Ovary (tissue), 3 donors: Measurements from ENCODE around the gene ARHGEF26.

ENCODE experiments used
- POLR2A ChIP-seq: fragments of 450-650 bp; IDR thresholded peaks from one replicate; pipeline ENCODE4 v1.6.1; 2017; ENCODE audit warnings: antibody characterized with exemption, mild to moderate bottlenecking, moderate library complexity
- TF ChIP-seq, protein P1 (sequence below), 3 donors: fragments of 450-650 bp in 2 of 3; fragments of 200-600 bp in 1 of 3; IDR thresholded peaks; one replicate each; pipeline versions ENCODE4 v1.5.1 to v1.8.0; 2016 to 2022; ENCODE audit warnings: antibody characterized with exemption in 3 of 3, mild to moderate bottlenecking in 1 of 3
- donor health status: DM: no; HTN: no; CAD: no.

DNA sequence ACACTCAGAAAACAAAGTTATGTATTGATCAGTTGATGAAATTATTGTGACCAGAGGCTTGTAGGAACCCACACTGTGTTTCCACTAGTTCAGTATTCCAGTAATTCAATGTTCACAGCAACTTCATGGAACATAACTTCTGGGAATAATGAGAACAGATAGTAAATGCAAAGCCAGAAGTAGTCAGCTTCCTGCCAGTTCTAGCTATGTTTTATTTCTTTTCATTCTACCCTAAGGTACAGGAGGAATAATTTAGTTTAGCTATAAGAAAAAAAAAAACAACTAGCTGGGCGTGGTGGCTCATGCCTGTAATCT, 48.6 kb downstream of the ARHGEF26 start:
- TF ChIP-seq, protein P1, sequence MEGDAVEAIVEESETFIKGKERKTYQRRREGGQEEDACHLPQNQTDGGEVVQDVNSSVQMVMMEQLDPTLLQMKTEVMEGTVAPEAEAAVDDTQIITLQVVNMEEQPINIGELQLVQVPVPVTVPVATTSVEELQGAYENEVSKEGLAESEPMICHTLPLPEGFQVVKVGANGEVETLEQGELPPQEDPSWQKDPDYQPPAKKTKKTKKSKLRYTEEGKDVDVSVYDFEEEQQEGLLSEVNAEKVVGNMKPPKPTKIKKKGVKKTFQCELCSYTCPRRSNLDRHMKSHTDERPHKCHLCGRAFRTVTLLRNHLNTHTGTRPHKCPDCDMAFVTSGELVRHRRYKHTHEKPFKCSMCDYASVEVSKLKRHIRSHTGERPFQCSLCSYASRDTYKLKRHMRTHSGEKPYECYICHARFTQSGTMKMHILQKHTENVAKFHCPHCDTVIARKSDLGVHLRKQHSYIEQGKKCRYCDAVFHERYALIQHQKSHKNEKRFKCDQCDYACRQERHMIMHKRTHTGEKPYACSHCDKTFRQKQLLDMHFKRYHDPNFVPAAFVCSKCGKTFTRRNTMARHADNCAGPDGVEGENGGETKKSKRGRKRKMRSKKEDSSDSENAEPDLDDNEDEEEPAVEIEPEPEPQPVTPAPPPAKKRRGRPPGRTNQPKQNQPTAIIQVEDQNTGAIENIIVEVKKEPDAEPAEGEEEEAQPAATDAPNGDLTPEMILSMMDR (IDR thresholded peaks at IDR 0.05) = no peak
- no peak for TF ChIP-seq POLR2A
